Peyer's patch (tissue), 4 donors: ENCODE data around the gene DLGAP1.

Source experiments
- CTCF ChIP-seq, 6 experiments: fragments of 450-650 bp in 4 of 6; fragments of 200-600 bp in 2 of 6; sonication (generic) in 1 of 6; IDR thresholded peaks; one replicate each; pipeline ENCODE4 v1.5.1; 2017 to 2019; ENCODE audit warnings: antibody characterized with exemption in 6 of 6, mild to moderate bottlenecking in 3 of 6, moderate library complexity in 1 of 6
- POLR2A ChIP-seq, 2 donors: fragments of 450-650 bp; IDR thresholded peaks; one replicate each; pipeline ENCODE4 v1.5.1; 2017; ENCODE audit warnings: antibody characterized with exemption in 2 of 2, mild to moderate bottlenecking in 2 of 2, moderate library complexity in 2 of 2

GRCh38 chr18:3665780-3666525 lies 789.2 kb downstream of the DLGAP1 start:
- TF ChIP-seq CTCF (IDR thresholded peaks at IDR 0.05) (peak; percentile 86 to 99 (median 96)), POLR2A (IDR thresholded peaks at IDR 0.05) (peak in 1 of 2 donors; percentile 14)
